CD4-positive, alpha-beta T cell treated with Interleukin-15 for 1 hour (primary cell): Measurements from ENCODE around the gene ATP5F1C.

ENCODE experiments used
- DNase-seq: peaks from one replicate; pipeline ENCODE4 v3.0.0-alpha.2; 2020

ATP5F1C gene

DNA sequence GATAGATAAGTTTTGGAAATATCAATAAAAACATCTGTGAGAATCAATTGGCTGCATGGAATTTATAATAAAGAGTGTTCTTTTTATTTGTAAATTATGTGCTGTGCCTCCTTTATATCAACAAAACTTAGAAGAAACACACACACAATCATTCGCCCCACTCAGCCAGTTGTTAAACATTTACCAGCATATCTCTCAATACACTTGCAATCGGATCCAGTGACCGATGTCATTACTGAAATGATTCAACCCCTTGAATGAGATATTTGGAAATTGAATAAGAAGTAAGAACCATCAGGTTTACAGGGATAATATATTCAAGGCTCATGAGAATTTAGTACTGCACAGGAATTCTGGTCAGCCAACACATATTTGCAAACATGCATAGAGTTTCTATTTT lies 65.9 kb downstream of the ATP5F1C start:
- no peak for DNase-seq

DNA sequence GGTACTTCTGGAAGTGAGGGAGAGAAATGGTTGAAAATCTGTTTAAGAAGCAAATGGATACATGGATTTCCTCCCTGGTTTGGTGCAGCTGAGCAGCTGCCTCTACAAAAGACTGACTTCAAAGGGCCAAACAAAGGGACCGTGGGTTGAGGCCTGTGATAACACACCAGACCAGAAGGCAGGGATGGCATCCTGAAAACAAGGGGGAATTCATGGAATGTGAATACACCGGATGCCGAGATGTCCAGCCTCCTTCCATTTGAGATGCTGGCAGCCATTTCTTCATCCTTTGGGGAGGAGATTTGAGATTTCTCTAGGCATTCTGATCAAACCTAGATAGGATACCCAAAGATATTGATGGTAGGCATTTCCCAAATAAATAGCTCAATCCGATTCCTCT lies 67.2 kb downstream of the ATP5F1C start:
- no peak for DNase-seq

DNA sequence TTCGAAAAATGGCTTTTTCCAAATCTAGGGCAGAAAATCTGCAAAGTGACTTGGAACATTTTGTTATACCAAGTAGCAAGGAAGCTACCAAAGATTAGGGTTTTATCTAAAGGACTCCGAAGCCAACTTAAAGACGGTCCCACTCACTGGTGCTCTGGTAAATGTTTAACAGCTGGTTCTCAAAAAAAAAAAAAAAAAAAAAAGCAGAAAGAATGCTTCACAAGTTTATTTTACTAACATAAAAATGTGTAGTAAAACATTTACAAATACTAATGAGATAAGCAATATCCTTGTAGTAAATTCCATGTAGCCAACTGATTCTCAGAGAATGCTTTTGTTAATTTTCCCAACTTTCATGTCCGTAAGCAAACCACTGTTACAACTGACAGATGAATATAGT lies 68.7 kb downstream of the ATP5F1C start:
- DNase-seq: no peak

DNA sequence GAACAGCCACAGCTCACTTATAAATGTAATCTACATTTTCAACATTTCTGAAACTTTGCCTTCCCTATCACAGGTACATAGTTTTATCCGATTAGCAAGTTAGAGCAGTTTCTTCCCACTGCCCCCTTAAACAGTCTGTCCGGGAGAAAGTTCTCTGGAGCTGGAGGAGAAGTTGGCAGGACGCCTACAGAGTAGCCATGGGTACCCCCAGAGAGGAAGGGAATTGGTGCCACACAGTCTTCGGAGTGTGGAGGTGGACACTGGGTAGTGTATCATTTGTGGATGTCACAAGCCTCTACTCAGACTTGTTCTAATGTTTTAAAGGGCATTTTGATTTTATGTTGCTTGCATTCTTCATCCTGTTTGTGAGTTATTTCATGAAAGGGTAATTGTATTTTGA lies 69.3 kb downstream of the ATP5F1C start:
- DNase-seq: no peak
